ENCODE measurements around the gene TCF7. TPM values are rescaled to one million over a fixed set of nuclear protein-coding genes. Genes with fewer than 3 reads are reported as not detected.

Gene TCF7
- total and polyA plus RNA-seq, 5 experiments from 2014 or later, result 207 to 911 (median 600) TPM

DNA sequence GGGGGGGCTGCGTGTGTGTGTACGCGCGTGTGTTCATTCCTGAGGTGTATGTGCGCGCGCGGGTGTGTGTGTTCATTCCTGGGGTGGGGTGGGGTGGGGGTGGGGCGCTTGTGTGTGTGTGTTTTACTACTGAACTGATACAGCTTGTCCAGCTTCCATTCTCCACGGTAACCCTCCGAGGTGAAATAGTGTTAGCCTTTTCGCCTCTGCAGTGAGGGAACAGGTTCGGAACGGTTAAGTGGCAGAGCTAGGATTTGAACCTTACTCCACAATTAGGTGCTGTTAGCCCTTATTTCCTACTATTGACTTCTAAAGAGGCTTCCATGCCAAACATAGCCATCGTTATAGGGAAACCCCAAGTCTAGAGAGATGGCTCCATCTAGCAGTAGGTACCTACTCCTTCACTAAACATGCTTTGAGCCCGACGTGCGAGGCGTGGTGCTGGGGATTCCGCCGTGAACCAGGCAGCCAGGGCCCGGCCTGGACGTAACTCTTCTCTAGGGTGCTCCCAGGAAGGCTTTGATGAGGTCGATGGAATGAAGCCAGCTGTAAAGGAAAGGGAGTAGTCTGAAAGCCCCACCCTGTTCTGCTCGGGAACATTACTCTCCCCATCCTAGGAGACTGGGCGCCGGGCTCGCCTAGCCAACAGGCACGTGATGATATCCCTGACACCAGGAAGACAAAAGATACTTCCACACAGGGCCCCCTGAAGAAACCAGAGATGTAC, 63.1 kb downstream of the TCF7 start:
- Mint-ChIP-seq H3K9me3 (no peaks in the 10 kb centered on the region), H3K27ac (peak overlapping the region; percentile 95 to 99 (median 98)), H3K36me3 (peaks cover 0 to 17% (median 7%) of the 10 kb centered on the region in 3 donors), H3K4me3 (peak overlapping the region; percentile 93 to 99 (median 96)), H3K27me3 (no peaks in the 10 kb centered on the region), H3K4me1 (peaks cover 11 to 30% (median 24%) of the 10 kb centered on the region in 4 donors)
- ATAC-seq, result no peak
- POLR2A ChIA-PET, result interaction anchor here (0.5 to 4.3 kb wide), 37 partner anchors 9 to 1880 kb away, joined by 3 to 73 read pairs (median 7); partner anchors contain the start of genes CAMLG, CDKN2AIPNL, JADE2 and PPP2CA
- DNase-seq, result no peak

DNA sequence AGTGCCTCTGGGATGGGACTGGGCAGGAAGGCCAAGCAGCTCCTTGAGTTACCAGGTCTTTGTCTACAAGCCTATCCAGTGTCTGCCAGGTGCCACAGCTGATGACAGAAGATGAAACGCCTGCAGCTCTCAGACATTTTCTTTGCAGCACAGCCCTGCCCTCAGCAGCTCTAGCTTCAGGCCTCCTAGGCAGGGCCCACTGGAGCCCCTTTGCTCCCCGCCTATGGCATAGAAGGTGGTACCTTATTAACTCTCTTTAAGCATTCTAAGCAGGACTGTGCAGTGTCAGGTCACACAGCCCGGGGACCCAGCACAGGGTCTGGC, 63.6 kb downstream of the TCF7 start:
- Mint-ChIP-seq H3K27me3 (no peaks in the 10 kb centered on the region), H3K9me3 (no peaks in the 10 kb centered on the region), H3K4me1 (peaks cover 11 to 28% (median 22%) of the 10 kb centered on the region in 4 donors), H3K36me3 (peaks cover 0 to 12% (median 5%) of the 10 kb centered on the region in 3 donors), H3K27ac (peak overlapping the region in 7 of 10 donors; percentile 58 to 99 (median 98)), H3K4me3 (peak overlapping the region; percentile 93 to 99 (median 96))
- ATAC-seq (no peak), DNase-seq (no peak)
- POLR2A ChIA-PET, result interaction anchor here (1.3 to 4.3 kb wide), 14 partner anchors 26 to 560 kb away, joined by 4 to 73 read pairs (median 12); partner anchors contain the start of genes CAMLG, PPP2CA, TCF7 and VDAC1

DNA sequence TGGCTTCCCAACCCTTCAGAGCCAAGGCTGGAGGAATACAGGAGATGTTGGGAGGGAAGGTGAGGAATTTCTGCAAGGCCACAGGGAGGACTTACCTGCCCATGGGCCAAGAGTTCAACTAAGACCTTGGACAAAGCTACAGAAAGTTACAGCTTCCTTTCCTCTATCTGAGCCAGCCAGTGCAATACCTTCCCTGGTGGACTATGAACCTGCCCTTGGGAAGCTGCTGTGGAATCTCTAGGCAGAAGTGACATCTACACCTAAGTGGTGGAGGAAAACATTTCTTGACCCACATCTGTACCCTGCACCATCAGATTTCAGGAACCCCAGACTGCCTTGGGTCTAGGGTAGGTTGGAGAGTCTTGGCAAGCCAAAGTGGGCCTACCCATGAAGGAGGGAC, 69.0 kb downstream of the TCF7 start:
- POLR2A ChIA-PET, result interaction anchor here (0.5 to 1.1 kb wide), 2 partner anchors 42 to 174 kb away, joined by 4 to 5 read pairs; partner anchors contain the start of gene PPP2CA
- no peak for DNase-seq
- ATAC-seq, result no peak
- Mint-ChIP-seq H3K27me3 (no peaks in the 10 kb centered on the region), H3K4me3 (no peak overlapping the region), H3K4me1 (peaks cover 0 to 2% (median under 1%) of the 10 kb centered on the region in 4 donors), H3K36me3 (no peaks in the 10 kb centered on the region), H3K9me3 (no peaks in the 10 kb centered on the region), H3K27ac (no peak overlapping the region)

DNA sequence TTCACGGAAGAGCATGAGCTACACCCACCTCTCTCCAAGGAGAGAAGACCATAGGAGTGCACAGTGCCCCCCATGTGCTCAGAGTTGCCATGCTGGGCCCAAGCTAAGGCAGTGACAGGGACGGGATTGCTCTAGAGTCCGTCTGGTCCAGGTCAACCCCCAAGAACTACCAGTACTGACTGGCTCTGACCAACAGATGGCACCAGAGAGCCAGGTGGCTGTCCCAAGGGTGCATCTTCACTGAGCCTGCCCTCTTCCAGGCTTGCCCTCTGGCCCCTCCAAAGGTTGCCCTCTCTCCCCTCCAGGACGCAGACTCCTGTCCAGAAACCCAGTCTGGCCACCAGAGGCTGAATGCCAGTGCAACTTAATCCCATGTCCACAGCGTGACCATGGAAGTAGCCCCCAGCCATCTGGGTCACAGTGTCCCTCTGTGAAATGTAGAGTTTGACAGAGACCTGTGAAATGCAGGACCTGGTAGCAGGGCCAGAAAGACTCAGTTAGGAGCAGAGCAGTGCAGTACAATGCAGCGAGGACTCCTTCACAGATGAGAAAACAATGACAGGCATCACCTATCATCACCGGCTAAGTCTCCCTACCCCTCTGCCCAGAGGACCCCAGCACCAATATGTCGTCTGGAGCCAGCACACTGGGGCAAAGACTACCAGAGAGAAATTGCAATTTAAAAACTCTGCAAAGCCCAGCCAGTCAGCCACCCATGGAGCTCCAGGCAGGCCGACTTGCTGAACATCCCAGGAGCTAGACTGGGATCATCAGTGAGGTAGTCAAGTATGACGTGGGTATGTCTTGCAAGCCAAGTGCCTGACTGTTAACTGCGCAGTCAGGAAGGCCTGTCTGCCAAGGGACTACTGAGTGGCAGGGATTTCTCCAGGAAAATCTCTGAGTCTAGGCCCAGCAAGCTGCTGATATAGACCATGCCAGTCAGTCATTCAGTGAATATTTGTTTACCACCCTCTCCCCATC, 70.0 kb downstream of the TCF7 start:
- peak overlapping the region in 1 of 10 donors; percentile 14 for H3K4me3 Mint-ChIP-seq
- H3K27ac Mint-ChIP-seq, result peak overlapping the region in 1 of 10 donors; percentile 79

DNA sequence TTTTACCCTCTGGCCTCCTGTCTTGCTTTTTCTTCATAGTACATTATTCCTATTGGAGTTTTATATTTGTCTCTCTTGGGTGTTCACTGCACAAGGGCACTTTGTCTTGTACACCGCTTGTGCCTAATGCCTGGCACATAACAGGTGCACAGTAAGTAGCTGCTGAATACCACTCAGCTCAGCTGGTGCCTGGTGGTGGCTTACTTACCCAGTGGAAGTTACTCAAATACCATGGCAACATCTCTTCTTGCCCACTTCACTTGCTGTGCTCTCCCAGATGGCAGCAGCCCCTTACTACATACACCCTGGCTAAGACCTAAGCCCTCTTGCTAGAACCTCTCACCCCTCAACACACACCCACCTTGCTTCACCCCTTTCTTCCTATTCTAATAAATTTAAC, 73.6 kb downstream of the TCF7 start:
- POLR2A ChIA-PET, result interaction anchor here (0.7 to 1.8 kb wide), 3 partner anchors 11 to 94 kb away, joined by 4 to 6 read pairs (median 5); partner anchors contain the start of genes PPP2CA and SKP1
- H3K4me3 Mint-ChIP-seq, result no peak overlapping the region
- no peaks in the 10 kb centered on the region for H3K27me3 Mint-ChIP-seq
- H3K9me3 Mint-ChIP-seq, result no peaks in the 10 kb centered on the region
- H3K4me1 Mint-ChIP-seq, result peaks cover 0 to 3% (median 2%) of the 10 kb centered on the region in 4 donors
- peak overlapping the region in 1 of 10 donors; percentile 63 for H3K27ac Mint-ChIP-seq
- DNase-seq (no peak), ATAC-seq (no peak)
- H3K36me3 Mint-ChIP-seq, result no peaks in the 10 kb centered on the region

More for the DNA sequence above, 70.0 kb downstream of the TCF7 start:
- POLR2A ChIA-PET, result interaction anchor here (0.7 to 1.3 kb wide), 4 partner anchors 8 to 125 kb away, joined by 3 to 5 read pairs (median 4); partner anchors contain the start of gene PPP2CA
- peaks cover 0 to 2% (median under 1%) of the 10 kb centered on the region in 4 donors for H3K4me1 Mint-ChIP-seq
- peak; percentile 94 to 95 for ATAC-seq
- no peaks in the 10 kb centered on the region for H3K27me3 Mint-ChIP-seq
- H3K9me3 Mint-ChIP-seq, result no peaks in the 10 kb centered on the region
- peak; percentile 58 to 88 (median 73) for DNase-seq
- no peaks in the 10 kb centered on the region for H3K36me3 Mint-ChIP-seq

DNA sequence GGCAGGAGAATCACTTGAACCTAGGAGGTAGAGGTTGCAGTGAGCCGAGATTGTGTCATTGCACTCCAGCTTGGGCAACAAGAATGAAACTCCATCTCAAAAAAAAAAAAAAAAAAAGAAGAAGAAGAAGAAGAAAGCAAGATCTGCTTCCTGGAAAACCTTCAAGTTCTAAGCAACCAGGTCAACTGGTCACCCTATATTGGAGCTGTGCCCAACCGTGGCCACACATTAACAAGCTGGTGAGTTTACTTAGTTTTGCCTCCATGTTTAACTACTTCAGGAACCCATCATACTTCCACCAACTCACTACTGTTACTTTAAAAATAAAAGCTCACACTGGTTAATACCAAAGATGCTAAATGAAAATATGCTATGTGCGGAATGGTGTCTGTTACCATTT, 74.5 kb downstream of the TCF7 start:
- DNase-seq, result no peak
- H3K27ac Mint-ChIP-seq, result no peak overlapping the region
- H3K36me3 Mint-ChIP-seq, result peaks cover 0 to 3% (median 0%) of the 10 kb centered on the region in 3 donors
- ATAC-seq, result no peak
- no peaks in the 10 kb centered on the region for H3K27me3 Mint-ChIP-seq
- H3K4me3 Mint-ChIP-seq, result no peak overlapping the region
- peaks cover 0 to 3% (median 2%) of the 10 kb centered on the region in 4 donors for H3K4me1 Mint-ChIP-seq
- no peaks in the 10 kb centered on the region for H3K9me3 Mint-ChIP-seq
- POLR2A ChIA-PET, result interaction anchor here (0.8 to 1.4 kb wide), 3 partner anchors 12 to 37 kb away, joined by 3 to 5 read pairs (median 4); partner anchors contain the start of genes PPP2CA and SKP1

DNA sequence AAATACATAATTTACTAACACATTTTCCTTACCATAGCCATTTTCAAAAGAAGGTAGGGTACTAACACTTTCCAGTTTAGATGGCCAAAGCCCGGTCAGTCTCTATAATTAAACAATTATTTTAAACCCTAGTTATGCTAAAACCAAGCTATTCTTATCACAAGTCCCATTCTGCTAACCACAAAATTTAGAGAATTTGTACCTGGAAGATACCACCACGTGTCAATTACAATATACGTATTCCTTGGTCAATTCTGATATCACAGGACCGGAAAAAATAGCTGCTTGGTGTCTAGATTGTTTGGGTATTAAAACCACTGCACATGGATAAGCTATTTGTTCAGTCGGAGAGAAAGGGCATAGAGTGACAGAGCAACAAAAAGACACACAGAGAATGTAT, 81.2 kb downstream of the TCF7 start:
- DNase-seq, result no peak
- H3K9me3 Mint-ChIP-seq, result no peaks in the 10 kb centered on the region
- H3K27ac Mint-ChIP-seq, result no peak overlapping the region
- peaks cover 5 to 60% (median 11%) of the 10 kb centered on the region in 3 donors for H3K36me3 Mint-ChIP-seq
- H3K4me1 Mint-ChIP-seq, result peaks cover 0 to 6% (median 1%) of the 10 kb centered on the region in 4 donors
- no peak for ATAC-seq
- POLR2A ChIA-PET, result interaction anchor here (0.6 kb wide), 1 partner anchor 26 kb away, joined by 3 read pairs; no protein-coding TSS in a partner anchor
- H3K4me3 Mint-ChIP-seq, result no peak overlapping the region
- no peaks in the 10 kb centered on the region for H3K27me3 Mint-ChIP-seq

Other genes with a start within 250 kb of the TCF7 start
- 10 to 100 TPM; 14.4 to 16.4 TPM for gene C5orf15, start 146.1 kb upstream of the TCF7 start, total RNA-seq
- gene C5orf15, start 146.1 kb upstream of the TCF7 start, polyA plus RNA-seq, result 10 to 100 TPM; 14.0 to 18.8 (median 16.2) TPM
- gene VDAC1, start 109.7 kb upstream of the TCF7 start, total RNA-seq, result 10 to 100 TPM; 42.6 to 43.2 TPM
- gene VDAC1, start 109.7 kb upstream of the TCF7 start, polyA plus RNA-seq, result 10 to 100 TPM; 64.4 to 72.9 (median 68.3) TPM
- gene SKP1, start 62.3 kb downstream of the TCF7 start, total RNA-seq, result 100 to 1,000 TPM; 250 to 262 TPM
- 1,000 to 10,000 TPM; 1,138 to 1,312 (median 1,209) TPM for gene SKP1, start 62.3 kb downstream of the TCF7 start, polyA plus RNA-seq
- gene PPP2CA, start 111.4 kb downstream of the TCF7 start, total RNA-seq, result 100 to 1,000 TPM; 100 to 107 TPM
- gene PPP2CA, start 111.4 kb downstream of the TCF7 start, polyA plus RNA-seq, result 100 to 1,000 TPM; 185 to 192 (median 191) TPM

Data from naive thymus-derived CD8-positive, alpha-beta T cell (primary cell).